LNCaP clone FGC (cell line): ENCODE results near the gene PIH1D1.

Source experiments
- DNase-seq: peaks from one replicate; pipeline ENCODE4 v3.0.0-alpha.2; 2011; ENCODE audit warnings: low read depth
- H3K4me3 ChIP-seq: 2 replicates; pipeline ENCODE4 v1.5.1; 2011; ENCODE audit warnings: mild to moderate bottlenecking, low read depth, low read length, control low read depth
- CTCF ChIP-seq: IDR thresholded peaks from 2 replicates; pipeline ENCODE4 v1.5.1; 2012; ENCODE audit warnings: mild to moderate bottlenecking; ENCODE audit not compliant: control insufficient read depth, insufficient read depth; ENCODE audit errors: extremely low read depth

PIH1D1 gene

GRCh38 chr19:49408816-49409440, 42.7 kb downstream of the PIH1D1 start:
- no peak for DNase-seq
- no peak for TF ChIP-seq CTCF
- no peak overlapping the region for H3K4me3 ChIP-seq

- TF ChIP-seq CTCF: no peak
- no peak overlapping the region for H3K4me3 ChIP-seq
- DNase-seq: no peak
Observed at GRCh38 chr19:49407482-49408015, 44.1 kb downstream of the PIH1D1 start.

- no peak for TF ChIP-seq CTCF
- no peak for DNase-seq
- H3K4me3 ChIP-seq: no peak overlapping the region
Observed at GRCh38 chr19:49407079-49407478, 44.5 kb downstream of the PIH1D1 start.

GRCh38 chr19:49403404-49404187, 48.0 kb downstream of the PIH1D1 start:
- DNase-seq: no peak
- no peak for TF ChIP-seq CTCF
- H3K4me3 ChIP-seq: no peak overlapping the region

GRCh38 chr19:49400029-49400428, 51.6 kb downstream of the PIH1D1 start:
- TF ChIP-seq CTCF: no peak
- no peak for DNase-seq
- no peak overlapping the region for H3K4me3 ChIP-seq

GRCh38 chr19:49398931-49399330, 52.7 kb downstream of the PIH1D1 start:
- no peak overlapping the region for H3K4me3 ChIP-seq
- DNase-seq: no peak
- no peak for TF ChIP-seq CTCF
